Measurements from ENCODE around the gene TPR. TPM values are rescaled to one million over a fixed set of nuclear protein-coding genes. Genes with fewer than 3 reads are reported as not detected.

TPR gene
- total RNA-seq, 1 donor from 2014 or later = 83.8 TPM

DNA sequence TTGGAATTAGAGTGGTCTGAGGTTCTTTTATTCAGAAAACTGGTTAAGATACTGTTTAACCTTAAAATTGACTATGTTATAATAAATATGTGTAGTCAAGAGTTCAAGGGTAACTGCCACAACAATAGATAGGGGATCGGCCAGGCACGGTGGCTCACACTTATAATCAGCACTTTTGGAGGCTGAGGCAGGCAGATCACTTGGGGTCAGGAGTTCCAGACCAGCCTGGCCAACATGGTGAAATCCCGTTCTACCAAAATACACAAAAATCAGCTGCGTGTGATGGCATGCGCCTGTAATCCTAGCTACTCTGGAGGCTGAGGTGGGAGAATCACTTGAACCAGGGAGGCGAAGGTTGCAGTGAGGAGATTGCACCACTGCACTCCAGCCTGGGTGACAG is 46.4 kb upstream of the TPR start:
- Histone ChIP-seq H3K27me3 (ENCODE audit: insufficient read depth, low read length) (no peaks in the 10 kb centered on the region), H3K4me2 (ENCODE audit: low read length) (no peak overlapping the region), H3K4me1 (ENCODE audit: insufficient read depth, low read length) (no peaks in the 10 kb centered on the region), H3K36me3 (ENCODE audit: insufficient read depth, low read length) (peaks cover 16% of the 10 kb centered on the region), H3K9ac (ENCODE audit: low read length) (no peak overlapping the region), H2AFZ (ENCODE audit: low read depth, low read length) (no peak overlapping the region), H3K27ac (ENCODE audit: low read depth, low read length) (no peak overlapping the region), H3K4me3 (ENCODE audit: insufficient read depth, low read depth, low read length) (no peak overlapping the region), H3K9me3 (ENCODE audit: insufficient read depth, low read depth, low read length) (no peaks in the 10 kb centered on the region), H3K79me2 (ENCODE audit: insufficient read depth, low read length) (no peaks in the 10 kb centered on the region), H4K20me1 (ENCODE audit: insufficient read depth, low read length) (no peaks in the 10 kb centered on the region)
- Mint-ChIP-seq H3K27ac (ENCODE audit: unreplicated experiment) (no peak overlapping the region), H3K27me3 (ENCODE audit: low read depth, unreplicated experiment) (no peaks in the 10 kb centered on the region), H3K4me1 (ENCODE audit: low read depth, unreplicated experiment) (peaks cover 2% of the 10 kb centered on the region), H3K4me3 (ENCODE audit: unreplicated experiment) (no peak overlapping the region), H3K36me3 (ENCODE audit: low read depth, unreplicated experiment) (peaks cover 5% of the 10 kb centered on the region), H3K9me3 (ENCODE audit: unreplicated experiment) (no peaks in the 10 kb centered on the region)
- DNase-seq (ENCODE audit: low read depth) (no peak), FAIRE-seq (no peak)
- no peak for TF ChIP-seq EZH2 (IDR thresholded peaks at IDR 0.05; ENCODE audit: insufficient read depth, low read length)
- TF ChIP-seq, protein P1, sequence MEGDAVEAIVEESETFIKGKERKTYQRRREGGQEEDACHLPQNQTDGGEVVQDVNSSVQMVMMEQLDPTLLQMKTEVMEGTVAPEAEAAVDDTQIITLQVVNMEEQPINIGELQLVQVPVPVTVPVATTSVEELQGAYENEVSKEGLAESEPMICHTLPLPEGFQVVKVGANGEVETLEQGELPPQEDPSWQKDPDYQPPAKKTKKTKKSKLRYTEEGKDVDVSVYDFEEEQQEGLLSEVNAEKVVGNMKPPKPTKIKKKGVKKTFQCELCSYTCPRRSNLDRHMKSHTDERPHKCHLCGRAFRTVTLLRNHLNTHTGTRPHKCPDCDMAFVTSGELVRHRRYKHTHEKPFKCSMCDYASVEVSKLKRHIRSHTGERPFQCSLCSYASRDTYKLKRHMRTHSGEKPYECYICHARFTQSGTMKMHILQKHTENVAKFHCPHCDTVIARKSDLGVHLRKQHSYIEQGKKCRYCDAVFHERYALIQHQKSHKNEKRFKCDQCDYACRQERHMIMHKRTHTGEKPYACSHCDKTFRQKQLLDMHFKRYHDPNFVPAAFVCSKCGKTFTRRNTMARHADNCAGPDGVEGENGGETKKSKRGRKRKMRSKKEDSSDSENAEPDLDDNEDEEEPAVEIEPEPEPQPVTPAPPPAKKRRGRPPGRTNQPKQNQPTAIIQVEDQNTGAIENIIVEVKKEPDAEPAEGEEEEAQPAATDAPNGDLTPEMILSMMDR (IDR thresholded peaks at IDR 0.05; ENCODE audit: insufficient read depth, low read depth, low read length) = no peak

DNA sequence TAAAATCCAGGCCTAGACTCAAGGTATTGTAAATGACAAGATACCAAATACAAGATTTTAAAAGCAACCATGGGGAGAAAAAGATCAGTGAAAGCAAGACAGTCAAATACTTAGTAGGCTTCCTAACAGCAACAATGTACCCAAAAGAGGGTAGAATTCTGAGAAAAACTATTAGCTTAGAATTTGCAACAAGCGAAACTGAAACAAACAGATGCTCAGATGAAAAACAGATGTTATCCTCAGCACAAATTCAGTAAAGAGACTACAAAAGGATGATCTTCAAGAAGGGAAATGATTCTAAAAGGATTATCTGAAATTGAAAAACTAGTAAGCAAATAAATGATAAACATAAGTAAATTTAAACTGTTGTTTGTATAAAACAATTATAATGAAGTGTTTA is 45.9 kb upstream of the TPR start:
- no peaks in the 10 kb centered on the region for H3K27me3 ChIP-seq (ENCODE audit: insufficient read depth, low read length)
- TF ChIP-seq, protein P1 (IDR thresholded peaks at IDR 0.05; ENCODE audit: insufficient read depth, low read depth, low read length) = no peak
- no peak for TF ChIP-seq EZH2 (IDR thresholded peaks at IDR 0.05; ENCODE audit: insufficient read depth, low read length)
- H3K36me3 Mint-ChIP-seq (ENCODE audit: low read depth, unreplicated experiment) = peaks cover 3% of the 10 kb centered on the region
- no peaks in the 10 kb centered on the region for H3K27me3 Mint-ChIP-seq (ENCODE audit: low read depth, unreplicated experiment)
- H3K4me1 ChIP-seq (ENCODE audit: insufficient read depth, low read length) = no peaks in the 10 kb centered on the region
- no peak overlapping the region for H3K4me2 ChIP-seq (ENCODE audit: low read length)
- H3K4me1 Mint-ChIP-seq (ENCODE audit: low read depth, unreplicated experiment) = peaks cover 2% of the 10 kb centered on the region
- peaks cover 16% of the 10 kb centered on the region for H3K36me3 ChIP-seq (ENCODE audit: insufficient read depth, low read length)
- no peak overlapping the region for H2AFZ ChIP-seq (ENCODE audit: low read depth, low read length)
- H3K4me3 ChIP-seq (ENCODE audit: insufficient read depth, low read depth, low read length) = no peak overlapping the region
- no peak overlapping the region for H3K27ac ChIP-seq (ENCODE audit: low read depth, low read length)
- no peak overlapping the region for H3K4me3 Mint-ChIP-seq (ENCODE audit: unreplicated experiment)
- H3K9me3 ChIP-seq (ENCODE audit: insufficient read depth, low read depth, low read length) = no peaks in the 10 kb centered on the region
- no peaks in the 10 kb centered on the region for H3K79me2 ChIP-seq (ENCODE audit: insufficient read depth, low read length)
- no peak for DNase-seq (ENCODE audit: low read depth)
- no peak overlapping the region for H3K9ac ChIP-seq (ENCODE audit: low read length)
- no peaks in the 10 kb centered on the region for H4K20me1 ChIP-seq (ENCODE audit: insufficient read depth, low read length)
- H3K27ac Mint-ChIP-seq (ENCODE audit: unreplicated experiment) = no peak overlapping the region
- no peaks in the 10 kb centered on the region for H3K9me3 Mint-ChIP-seq (ENCODE audit: unreplicated experiment)
- no peak for FAIRE-seq

DNA sequence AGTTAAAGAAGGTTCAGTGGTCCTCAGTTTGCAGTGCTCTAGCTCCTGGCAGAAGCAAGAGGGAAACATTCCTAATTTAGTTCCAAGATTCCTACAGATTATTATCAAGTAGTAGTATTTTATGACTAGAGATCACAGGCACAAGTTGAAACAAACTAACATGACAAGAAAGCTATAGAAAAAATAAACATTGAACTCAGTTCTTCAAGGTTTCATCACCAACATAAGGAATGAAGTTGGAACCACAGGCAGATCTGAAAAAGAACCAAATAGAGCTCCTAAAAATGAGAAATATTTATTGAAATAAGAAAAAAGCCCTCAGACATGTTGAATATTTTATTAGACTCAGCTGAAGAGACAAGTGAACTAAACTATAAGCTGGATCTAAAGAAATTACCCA is 45.3 kb upstream of the TPR start:
- no peak overlapping the region for H3K4me2 ChIP-seq (ENCODE audit: low read length)
- H3K4me3 ChIP-seq (ENCODE audit: insufficient read depth, low read depth, low read length) = no peak overlapping the region
- no peaks in the 10 kb centered on the region for H3K79me2 ChIP-seq (ENCODE audit: insufficient read depth, low read length)
- H3K9ac ChIP-seq (ENCODE audit: low read length) = no peak overlapping the region
- peaks cover 2% of the 10 kb centered on the region for H3K4me1 Mint-ChIP-seq (ENCODE audit: low read depth, unreplicated experiment)
- no peak overlapping the region for H3K4me3 Mint-ChIP-seq (ENCODE audit: unreplicated experiment)
- no peak for FAIRE-seq
- H3K36me3 ChIP-seq (ENCODE audit: insufficient read depth, low read length) = peaks cover 21% of the 10 kb centered on the region
- H4K20me1 ChIP-seq (ENCODE audit: insufficient read depth, low read length) = no peaks in the 10 kb centered on the region
- no peak overlapping the region for H3K27ac Mint-ChIP-seq (ENCODE audit: unreplicated experiment)
- no peaks in the 10 kb centered on the region for H3K9me3 ChIP-seq (ENCODE audit: insufficient read depth, low read depth, low read length)
- TF ChIP-seq EZH2 (IDR thresholded peaks at IDR 0.05; ENCODE audit: insufficient read depth, low read length) = no peak
- TF ChIP-seq, protein P1 (IDR thresholded peaks at IDR 0.05; ENCODE audit: insufficient read depth, low read depth, low read length) = no peak
- H3K27me3 ChIP-seq (ENCODE audit: insufficient read depth, low read length) = no peaks in the 10 kb centered on the region
- peaks cover 3% of the 10 kb centered on the region for H3K36me3 Mint-ChIP-seq (ENCODE audit: low read depth, unreplicated experiment)
- no peak for DNase-seq (ENCODE audit: low read depth)
- no peaks in the 10 kb centered on the region for H3K9me3 Mint-ChIP-seq (ENCODE audit: unreplicated experiment)
- no peaks in the 10 kb centered on the region for H3K4me1 ChIP-seq (ENCODE audit: insufficient read depth, low read length)
- no peaks in the 10 kb centered on the region for H3K27me3 Mint-ChIP-seq (ENCODE audit: low read depth, unreplicated experiment)
- H3K27ac ChIP-seq (ENCODE audit: low read depth, low read length) = no peak overlapping the region
- no peak overlapping the region for H2AFZ ChIP-seq (ENCODE audit: low read depth, low read length)

Data from astrocyte (in vitro differentiated cells and primary cell).